Neuronal stem cell (in vitro differentiated cells): ENCODE data around the gene GTF2A1L.

Source experiments
- DNase-seq: peaks from one replicate; pipeline ENCODE4 v3.0.0-alpha.2; 2013; ENCODE audit warnings: low spot score
- H2AFZ ChIP-seq: one replicate; pipeline ENCODE4 v1.6.1; 2013; ENCODE audit warnings: mild to moderate bottlenecking, low read length, inconsistent platforms
- H2AK5ac ChIP-seq: 2 replicates; pipeline ENCODE4 v1.6.1; 2013; ENCODE audit warnings: low read depth, mild to moderate bottlenecking, inconsistent platforms, low read length, moderate library complexity, mixed read lengths
- H2BK120ac ChIP-seq: 2 replicates; pipeline ENCODE4 v1.6.1; 2013; ENCODE audit warnings: low read depth, mild to moderate bottlenecking, inconsistent platforms, low read length, moderate library complexity, mixed read lengths
- H2BK12ac ChIP-seq: one replicate; pipeline ENCODE4 v1.6.1; 2013; ENCODE audit warnings: low read length, inconsistent platforms
- H2BK15ac ChIP-seq: 2 replicates; pipeline ENCODE4 v1.6.1; 2013; ENCODE audit warnings: mild to moderate bottlenecking, low read length, inconsistent platforms, mixed read lengths
- H2BK5ac ChIP-seq: one replicate; pipeline ENCODE4 v1.6.1; 2013; ENCODE audit warnings: inconsistent platforms, mild to moderate bottlenecking, low read length, moderate library complexity
- H3K14ac ChIP-seq: one replicate; pipeline ENCODE4 v1.6.1; 2013; ENCODE audit warnings: low read length, inconsistent platforms
- H3K18ac ChIP-seq: 2 replicates; pipeline ENCODE4 v1.6.1; 2013; ENCODE audit warnings: low read length, inconsistent platforms
- H3K23ac ChIP-seq: 2 replicates; pipeline ENCODE4 v1.6.1; 2013; ENCODE audit warnings: low read depth, mild to moderate bottlenecking, mixed read lengths, low read length, inconsistent platforms; ENCODE audit not compliant: poor library complexity
- H3K27ac ChIP-seq: replicated peaks from 3 replicates; pipeline ENCODE4 v1.5.1; 2013; ENCODE audit warnings: low read length, inconsistent platforms
- H3K27me3 ChIP-seq, 3 experiments: 2 replicates each; pipeline ENCODE4 v1.6.1; 2013; ENCODE audit warnings: low read length in 3 of 3, mild to moderate bottlenecking in 2 of 3, inconsistent platforms in 1 of 3, low read depth in 1 of 3, mixed read lengths in 1 of 3, moderate library complexity in 1 of 3; ENCODE audit not compliant: control insufficient read depth in 3 of 3, insufficient read depth in 3 of 3
- H3K36me3 ChIP-seq, 2 donors: replicated peaks in 1 of 2; 2 replicates each; pipeline ENCODE4 v1.6.1; 2013; ENCODE audit warnings: low read length in 2 of 2; ENCODE audit not compliant: control insufficient read depth in 2 of 2, insufficient read depth in 2 of 2
- H3K4ac ChIP-seq: 2 replicates; pipeline ENCODE4 v1.6.1; 2013; ENCODE audit warnings: inconsistent platforms, mild to moderate bottlenecking, low read length, moderate library complexity
- H3K4me1 ChIP-seq, 2 donors: 1 replicate in 1 of 2; 2 replicates in 1 of 2; pipeline ENCODE4 v1.6.1; 2013; ENCODE audit warnings: low read length in 2 of 2, low read depth in 1 of 2; ENCODE audit not compliant: control insufficient read depth in 2 of 2, insufficient read depth in 1 of 2
- H3K4me2 ChIP-seq: one replicate; pipeline ENCODE4 v1.6.1; 2013; ENCODE audit warnings: mild to moderate bottlenecking, low read length, inconsistent platforms; ENCODE audit not compliant: insufficient read depth, poor library complexity, severe bottlenecking
- H3K4me3 ChIP-seq, 2 donors: 2 replicates each; pipeline ENCODE4 v1.5.1; 2013; ENCODE audit warnings: low read length in 2 of 2, mild to moderate bottlenecking in 2 of 2, inconsistent platforms in 1 of 2, moderate library complexity in 1 of 2
- H3K79me1 ChIP-seq: one replicate; pipeline ENCODE4 v1.6.1; 2013; ENCODE audit warnings: low read depth, mild to moderate bottlenecking, inconsistent platforms, low read length, moderate library complexity
- H3K9ac ChIP-seq: one replicate; pipeline ENCODE4 v1.6.1; 2013; ENCODE audit warnings: mild to moderate bottlenecking, low read depth, low read length, inconsistent platforms; ENCODE audit not compliant: poor library complexity
- H3K9me3 ChIP-seq, 2 donors: replicated peaks in 1 of 2; 2 replicates each; pipeline versions ENCODE3 to v1.6.1; 2013; ENCODE audit warnings: low read length in 2 of 2, mild to moderate bottlenecking in 2 of 2, inconsistent platforms in 1 of 2, low read depth in 1 of 2, mixed read lengths in 1 of 2, moderate library complexity in 1 of 2; ENCODE audit not compliant: control insufficient read depth in 2 of 2, insufficient read depth in 1 of 2
- H4K8ac ChIP-seq: one replicate; pipeline ENCODE4 v1.6.1; 2013; ENCODE audit warnings: low read depth, mild to moderate bottlenecking, inconsistent platforms, low read length, moderate library complexity
- H4K91ac ChIP-seq: one replicate; pipeline ENCODE4 v1.6.1; 2013; ENCODE audit warnings: low read length, low read depth, mild to moderate bottlenecking, inconsistent platforms; ENCODE audit not compliant: poor library complexity
- WGBS, 2 donors: extraction: QIAGEN DNeasy Blood & Tissue Kit; methylation state at CpG; one replicate each; pipeline ENCODE4 v1.1.7; 2013; ENCODE audit warnings: missing lambda C conversion rate in 2 of 2, mixed read lengths in 1 of 2; ENCODE audit not compliant: insufficient read length in 2 of 2, insufficient replicate concordance in 1 of 2; ENCODE audit errors: extremely low coverage in 2 of 2; 5-methylcytosine and 5-hydroxymethylcytosine counted together

GTF2A1L gene

GRCh38 chr2:48715042-48715899 lies 97.6 kb downstream of the GTF2A1L start:
- Histone ChIP-seq H3K9ac (no peak overlapping the region), H4K91ac (no peak overlapping the region), H2BK15ac (no peak overlapping the region), H3K4ac (no peak overlapping the region), H2AFZ (no peak overlapping the region), H4K8ac (no peak overlapping the region), H3K4me3 (no peak overlapping the region), H3K23ac (no peak overlapping the region), H3K4me2 (no peak overlapping the region), H3K79me1 (no peaks in the 10 kb centered on the region), H2BK12ac (no peak overlapping the region), H2BK120ac (no peak overlapping the region), H3K36me3 (no peaks in the 10 kb centered on the region), H3K27ac (no peak overlapping the region), H2BK5ac (no peak overlapping the region), H3K14ac (no peak overlapping the region), H3K9me3 (no peaks in the 10 kb centered on the region), H3K18ac (no peak overlapping the region), H3K27me3 (no peaks in the 10 kb centered on the region), H2AK5ac (no peak overlapping the region), H3K4me1 (peaks cover 13 to 14% of the 10 kb centered on the region in 2 donors)
- WGBS, 2 donors: no CpG with 5 or more reads among the region's 7 CpGs
- DNase-seq: no peak

DNA sequence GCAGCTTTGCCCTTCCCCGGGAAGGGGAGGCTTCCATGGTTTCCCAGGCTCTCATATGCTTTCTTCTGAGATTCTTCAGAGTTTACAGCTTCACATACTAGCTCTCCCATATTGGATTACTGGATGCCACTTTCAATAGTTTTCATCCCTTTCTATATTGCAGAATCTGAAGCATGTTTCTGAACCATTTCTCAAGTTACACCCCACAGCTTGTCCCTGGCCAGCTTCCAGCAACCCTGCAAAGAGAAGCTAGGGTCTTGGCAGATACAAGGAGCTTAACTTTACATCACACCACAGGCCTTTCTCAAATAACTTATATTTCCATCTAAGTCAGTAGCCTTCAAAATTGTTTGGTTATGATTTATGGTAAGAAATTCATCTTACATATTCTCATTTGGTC lies 98.3 kb downstream of the GTF2A1L start:
- Histone ChIP-seq H2BK12ac (no peak overlapping the region), H4K91ac (no peak overlapping the region), H3K4me3 (no peak overlapping the region), H2AFZ (no peak overlapping the region), H3K79me1 (no peaks in the 10 kb centered on the region), H3K27ac (no peak overlapping the region), H3K36me3 (no peaks in the 10 kb centered on the region), H2AK5ac (no peak overlapping the region), H4K8ac (no peak overlapping the region), H3K23ac (no peak overlapping the region), H3K14ac (no peak overlapping the region), H3K18ac (no peak overlapping the region), H2BK120ac (no peak overlapping the region), H3K4me2 (no peak overlapping the region), H3K9ac (no peak overlapping the region), H3K4ac (no peak overlapping the region), H3K27me3 (no peaks in the 10 kb centered on the region), H3K9me3 (no peaks in the 10 kb centered on the region), H2BK15ac (no peak overlapping the region), H3K4me1 (peaks cover 13 to 17% of the 10 kb centered on the region in 2 donors), H2BK5ac (no peak overlapping the region)
- no peak for DNase-seq
- no CpG with 5 or more reads among the region's 1 CpG for WGBS, 2 donors

- no peak overlapping the region for H3K14ac ChIP-seq
- H3K4ac ChIP-seq: no peak overlapping the region
- no CpG with 5 or more reads among the region's 3 CpGs for WGBS, 2 donors
Observed at GRCh38 chr2:48717846-48718245, 100.2 kb downstream of the GTF2A1L start.

GRCh38 chr2:48719480-48720177 lies 102.0 kb downstream of the GTF2A1L start:
- Histone ChIP-seq H4K8ac (no peak overlapping the region), H3K14ac (no peak overlapping the region)
- WGBS, 2 donors: no CpG with 5 or more reads among the region's 3 CpGs

More at GRCh38 chr2:48717846-48718245, 100.2 kb downstream of the GTF2A1L start:
- H2BK12ac ChIP-seq: no peak overlapping the region
- H2BK120ac ChIP-seq: no peak overlapping the region
- H4K8ac ChIP-seq: no peak overlapping the region
- H3K9me3 ChIP-seq: no peaks in the 10 kb centered on the region
- no peak overlapping the region for H2BK15ac ChIP-seq
- H3K27me3 ChIP-seq: no peaks in the 10 kb centered on the region
- no peak overlapping the region for H4K91ac ChIP-seq
- no peaks in the 10 kb centered on the region for H3K36me3 ChIP-seq
- H2AK5ac ChIP-seq: no peak overlapping the region
- H3K23ac ChIP-seq: no peak overlapping the region
- H2BK5ac ChIP-seq: no peak overlapping the region
- DNase-seq: no peak
- H3K4me2 ChIP-seq: no peak overlapping the region
- H3K27ac ChIP-seq: no peak overlapping the region
- H3K9ac ChIP-seq: no peak overlapping the region
- H2AFZ ChIP-seq: no peak overlapping the region
- H3K18ac ChIP-seq: no peak overlapping the region
- no peaks in the 10 kb centered on the region for H3K79me1 ChIP-seq
- H3K4me3 ChIP-seq: no peak overlapping the region
- H3K4me1 ChIP-seq: peaks cover 13 to 17% of the 10 kb centered on the region in 2 donors

More at GRCh38 chr2:48719480-48720177, 102.0 kb downstream of the GTF2A1L start:
- no peak overlapping the region for H2BK15ac ChIP-seq
- H3K9me3 ChIP-seq: no peaks in the 10 kb centered on the region
- no peaks in the 10 kb centered on the region for H3K27me3 ChIP-seq
- H3K9ac ChIP-seq: no peak overlapping the region
- H3K4me1 ChIP-seq: peaks cover 8 to 20% of the 10 kb centered on the region in 2 donors
- no peak overlapping the region for H2BK5ac ChIP-seq
- no peak overlapping the region for H3K4ac ChIP-seq
- H3K23ac ChIP-seq: no peak overlapping the region
- no peaks in the 10 kb centered on the region for H3K36me3 ChIP-seq
- no peaks in the 10 kb centered on the region for H3K79me1 ChIP-seq
- no peak overlapping the region for H2AK5ac ChIP-seq
- peak overlapping the region; percentile 10 for H3K27ac ChIP-seq
- no peak overlapping the region for H2BK120ac ChIP-seq
- H4K91ac ChIP-seq: no peak overlapping the region
- no peak overlapping the region for H3K4me3 ChIP-seq
- peak; percentile 20 for DNase-seq
- no peak overlapping the region for H3K4me2 ChIP-seq
- H3K18ac ChIP-seq: no peak overlapping the region
- H2BK12ac ChIP-seq: no peak overlapping the region
- H2AFZ ChIP-seq: no peak overlapping the region
